ENCODE data around the gene NAA50. TPM values are rescaled to one million over a fixed set of nuclear protein-coding genes. Genes with fewer than 3 reads are reported as not detected.

Gene NAA50
- total and polyA plus RNA-seq, 2 donors: 43.6 to 68.7 TPM

DNA sequence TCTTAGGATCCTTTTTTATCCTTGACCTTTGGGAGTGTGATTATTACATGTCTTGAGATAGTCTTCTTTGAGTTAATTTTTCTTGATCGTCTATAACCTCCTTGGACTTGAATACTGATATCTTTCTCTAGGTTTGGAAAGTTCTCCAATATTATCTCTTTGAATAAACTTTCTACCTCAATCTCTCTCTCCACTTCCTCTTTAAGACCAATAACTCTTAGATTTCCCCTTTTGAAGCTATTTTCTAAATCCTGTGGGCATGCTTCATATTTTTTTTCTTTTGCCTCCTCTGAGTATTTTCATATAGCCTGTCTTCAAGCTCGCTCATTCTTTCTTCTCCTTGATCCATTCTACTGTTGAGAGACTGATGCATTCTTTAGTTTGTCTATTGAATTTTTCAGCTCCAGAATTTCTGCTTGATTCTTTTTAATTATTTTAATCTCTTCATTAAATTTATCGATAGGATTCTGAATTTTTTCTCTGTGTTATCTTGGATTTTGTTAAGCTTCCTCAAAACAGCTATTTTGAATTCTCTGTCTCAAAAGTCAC is 61.7 kb downstream of the NAA50 start:
- Histone ChIP-seq H3K4me1 (ENCODE audit: control insufficient read depth in 2 of 2, insufficient read depth in 2 of 2, low read length in 2 of 2) (no peaks in the 10 kb centered on the region), H3K9me3 (ENCODE audit: control insufficient read depth in 2 of 2, insufficient read depth in 1 of 2, low read length in 1 of 2) (peaks cover 4 to 13% of the 10 kb centered on the region in 2 donors), H3K36me3 (ENCODE audit: control insufficient read depth in 2 of 2, insufficient read depth in 2 of 2, low read length in 1 of 2) (peaks cover 5 to 11% of the 10 kb centered on the region in 2 donors), H3K27me3 (ENCODE audit: control insufficient read depth in 2 of 2, insufficient read depth in 1 of 2, low read length in 1 of 2) (no peaks in the 10 kb centered on the region), H3K27ac (ENCODE audit: low read depth in 1 of 2, low read length in 1 of 2) (no peak overlapping the region), H3K4me3 (ENCODE audit: low read length in 2 of 2) (no peak overlapping the region)
- DNase-seq (ENCODE audit: low read depth in 6 of 9, low spot score in 9 of 9): no peak
- 96% methylated on average over 3 of the region's 3 CpGs for WGBS

DNA sequence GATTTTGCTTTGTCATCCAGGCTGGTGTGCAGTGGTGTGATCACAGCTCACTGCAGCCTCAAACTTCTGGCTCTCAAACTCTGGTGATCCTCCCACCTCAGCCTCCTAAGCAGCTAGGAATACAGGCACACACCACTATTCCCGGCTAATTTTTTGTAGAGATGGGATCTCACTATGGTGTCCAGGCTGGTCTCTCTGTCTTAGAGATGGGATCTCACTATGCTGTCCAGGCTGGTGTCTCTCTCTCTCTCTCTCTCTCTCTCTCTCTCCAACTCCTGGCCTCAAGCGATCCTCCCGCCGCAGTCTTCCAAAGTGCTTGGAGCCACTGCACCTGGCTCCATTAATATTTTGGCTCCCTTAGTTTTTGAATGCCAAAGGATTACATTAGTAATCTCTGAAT is 67.3 kb downstream of the NAA50 start:
- no peak for DNase-seq (ENCODE audit: low read depth in 6 of 9, low spot score in 9 of 9)
- Histone ChIP-seq H3K9me3 (ENCODE audit: control insufficient read depth in 2 of 2, insufficient read depth in 1 of 2, low read length in 1 of 2) (no peaks in the 10 kb centered on the region), H3K4me1 (ENCODE audit: control insufficient read depth in 2 of 2, insufficient read depth in 2 of 2, low read length in 2 of 2) (no peaks in the 10 kb centered on the region), H3K4me3 (ENCODE audit: low read length in 2 of 2) (no peak overlapping the region), H3K27ac (ENCODE audit: low read depth in 1 of 2, low read length in 1 of 2) (no peak overlapping the region), H3K27me3 (ENCODE audit: control insufficient read depth in 2 of 2, insufficient read depth in 1 of 2, low read length in 1 of 2) (no peaks in the 10 kb centered on the region), H3K36me3 (ENCODE audit: control insufficient read depth in 2 of 2, insufficient read depth in 2 of 2, low read length in 1 of 2) (peaks cover 12 to 22% of the 10 kb centered on the region in 2 donors)
- WGBS: 98% methylated on average over 4 of the region's 4 CpGs

DNA sequence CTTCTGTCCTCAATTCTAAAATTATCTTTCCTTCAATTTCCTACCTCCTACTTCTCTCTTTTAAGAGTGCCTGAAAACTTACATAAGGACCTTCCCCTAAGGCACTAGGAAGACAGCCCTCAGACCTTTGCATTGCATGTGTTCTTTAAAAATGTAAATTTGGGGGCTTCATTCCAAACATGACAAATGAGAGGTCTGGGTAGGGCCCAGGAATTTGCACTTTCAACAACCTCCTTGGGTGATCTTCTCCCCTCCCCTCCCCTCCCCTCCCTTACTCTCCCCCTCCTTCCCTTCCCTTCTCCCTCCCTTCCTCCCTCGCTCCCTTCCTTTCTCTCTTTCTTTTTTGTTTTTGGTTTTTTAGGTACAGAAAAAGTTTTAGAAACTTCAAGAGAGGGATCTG is 68.3 kb downstream of the NAA50 start:
- Histone ChIP-seq H3K36me3 (ENCODE audit: control insufficient read depth in 2 of 2, insufficient read depth in 2 of 2, low read length in 1 of 2) (peaks cover 16 to 26% of the 10 kb centered on the region in 2 donors), H3K9me3 (ENCODE audit: control insufficient read depth in 2 of 2, insufficient read depth in 1 of 2, low read length in 1 of 2) (no peaks in the 10 kb centered on the region), H3K27me3 (ENCODE audit: control insufficient read depth in 2 of 2, insufficient read depth in 1 of 2, low read length in 1 of 2) (no peaks in the 10 kb centered on the region), H3K4me3 (ENCODE audit: low read length in 2 of 2) (no peak overlapping the region), H3K4me1 (ENCODE audit: control insufficient read depth in 2 of 2, insufficient read depth in 2 of 2, low read length in 2 of 2) (no peaks in the 10 kb centered on the region), H3K27ac (ENCODE audit: low read depth in 1 of 2, low read length in 1 of 2) (no peak overlapping the region)
- 98% methylated on average over 1 of the region's 1 CpG for WGBS
- DNase-seq (ENCODE audit: low read depth in 6 of 9, low spot score in 9 of 9): no peak

DNA sequence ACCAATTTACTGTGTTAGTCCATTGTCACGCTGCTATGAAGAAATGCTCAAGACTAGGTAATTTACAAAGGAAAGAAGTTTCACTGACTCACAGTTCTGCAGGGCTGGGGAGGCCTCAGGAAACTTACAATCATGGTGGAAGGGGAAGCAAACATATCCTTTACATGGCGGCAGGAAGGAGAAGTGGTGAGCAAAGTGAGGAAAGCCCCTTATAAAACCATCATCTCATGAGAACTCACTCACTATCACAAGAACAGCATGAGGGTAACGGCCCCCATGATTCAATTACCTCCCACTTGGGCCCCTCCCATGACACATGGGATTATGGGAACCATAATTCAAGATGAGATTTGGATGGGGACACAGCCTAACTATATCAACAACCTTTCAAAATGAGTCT is 69.8 kb downstream of the NAA50 start:
- no peaks in the 10 kb centered on the region for H3K4me1 ChIP-seq (ENCODE audit: control insufficient read depth in 2 of 2, insufficient read depth in 2 of 2, low read length in 2 of 2)
- H3K4me3 ChIP-seq (ENCODE audit: low read length in 2 of 2): no peak overlapping the region
- no peaks in the 10 kb centered on the region for H3K27me3 ChIP-seq (ENCODE audit: control insufficient read depth in 2 of 2, insufficient read depth in 1 of 2, low read length in 1 of 2)
- no peaks in the 10 kb centered on the region for H3K9me3 ChIP-seq (ENCODE audit: control insufficient read depth in 2 of 2, insufficient read depth in 1 of 2, low read length in 1 of 2)
- peaks cover 18 to 26% of the 10 kb centered on the region in 2 donors for H3K36me3 ChIP-seq (ENCODE audit: control insufficient read depth in 2 of 2, insufficient read depth in 2 of 2, low read length in 1 of 2)
- 96% methylated on average over 3 of the region's 3 CpGs for WGBS
- H3K27ac ChIP-seq (ENCODE audit: low read depth in 1 of 2, low read length in 1 of 2): no peak overlapping the region
- DNase-seq (ENCODE audit: low read depth in 6 of 9, low spot score in 9 of 9): no peak

DNA sequence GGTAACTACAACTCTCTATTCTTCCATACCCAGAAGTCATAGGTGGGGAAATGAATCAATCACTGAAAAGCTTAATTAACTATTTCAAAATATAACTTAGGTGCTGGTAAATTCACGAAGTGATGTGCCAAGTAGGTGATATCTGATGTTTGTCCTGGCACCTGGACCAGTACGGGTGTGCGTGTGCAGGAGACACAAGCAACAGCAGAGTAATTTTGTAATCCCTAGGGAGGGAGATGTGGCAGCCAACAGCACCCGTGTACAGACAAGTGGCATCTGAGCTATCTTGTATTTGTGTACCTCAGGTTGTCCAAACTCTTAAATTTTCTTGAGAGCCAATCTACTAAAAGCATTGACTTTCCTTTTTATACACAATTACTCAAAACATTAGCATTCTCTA is 72.5 kb downstream of the NAA50 start:
- H3K36me3 ChIP-seq (ENCODE audit: control insufficient read depth in 2 of 2, insufficient read depth in 2 of 2, low read length in 1 of 2): peaks cover 18 to 26% of the 10 kb centered on the region in 2 donors
- no peak overlapping the region for H3K4me3 ChIP-seq (ENCODE audit: low read length in 2 of 2)
- no peaks in the 10 kb centered on the region for H3K27me3 ChIP-seq (ENCODE audit: control insufficient read depth in 2 of 2, insufficient read depth in 1 of 2, low read length in 1 of 2)
- H3K27ac ChIP-seq (ENCODE audit: low read depth in 1 of 2, low read length in 1 of 2): no peak overlapping the region
- no peaks in the 10 kb centered on the region for H3K9me3 ChIP-seq (ENCODE audit: control insufficient read depth in 2 of 2, insufficient read depth in 1 of 2, low read length in 1 of 2)
- WGBS: 97% methylated on average over 4 of the region's 4 CpGs
- H3K4me1 ChIP-seq (ENCODE audit: control insufficient read depth in 2 of 2, insufficient read depth in 2 of 2, low read length in 2 of 2): no peaks in the 10 kb centered on the region
- DNase-seq (ENCODE audit: low read depth in 6 of 9, low spot score in 9 of 9): no peak

DNA sequence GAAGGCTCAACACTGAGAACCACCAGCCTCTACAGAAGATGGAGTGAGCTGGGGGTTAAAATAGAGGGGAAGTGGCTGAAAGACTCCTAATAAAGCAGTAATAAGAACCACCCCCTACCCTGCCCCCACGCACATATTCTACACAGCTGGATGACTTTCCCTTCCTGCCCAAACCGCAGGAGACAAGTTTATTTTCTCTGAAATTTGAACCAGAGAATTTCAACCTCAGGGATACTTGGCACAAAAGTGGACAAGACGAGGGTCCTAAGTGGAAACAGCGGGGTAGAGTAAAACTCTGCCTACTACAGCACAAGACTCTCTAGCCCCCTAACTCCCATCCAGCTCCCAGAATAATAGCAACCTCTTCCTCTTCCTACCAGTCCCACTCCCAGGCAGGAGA is 78.0 kb downstream of the NAA50 start:
- no peak overlapping the region for H3K4me3 ChIP-seq (ENCODE audit: low read length in 2 of 2)
- H3K4me1 ChIP-seq (ENCODE audit: control insufficient read depth in 2 of 2, insufficient read depth in 2 of 2, low read length in 2 of 2): peaks cover 0 to 6% of the 10 kb centered on the region in 2 donors
- H3K36me3 ChIP-seq (ENCODE audit: control insufficient read depth in 2 of 2, insufficient read depth in 2 of 2, low read length in 1 of 2): peaks cover 3 to 19% of the 10 kb centered on the region in 2 donors
- no peaks in the 10 kb centered on the region for H3K9me3 ChIP-seq (ENCODE audit: control insufficient read depth in 2 of 2, insufficient read depth in 1 of 2, low read length in 1 of 2)
- no peak for DNase-seq (ENCODE audit: low read depth in 6 of 9, low spot score in 9 of 9)
- WGBS: 45% methylated on average over 4 of the region's 4 CpGs
- no peaks in the 10 kb centered on the region for H3K27me3 ChIP-seq (ENCODE audit: control insufficient read depth in 2 of 2, insufficient read depth in 1 of 2, low read length in 1 of 2)
- H3K27ac ChIP-seq (ENCODE audit: low read depth in 1 of 2, low read length in 1 of 2): no peak overlapping the region

Other genes with a start within 250 kb of the NAA50 start
- 10.2 TPM for gene SPICE1, start 231.1 kb downstream of the NAA50 start, total RNA-seq
- gene SPICE1, start 231.1 kb downstream of the NAA50 start, polyA plus RNA-seq: 4.4 TPM
- 4.2 TPM for gene SIDT1, start 213.7 kb downstream of the NAA50 start, total RNA-seq
- 12.6 TPM for gene SIDT1, start 213.7 kb downstream of the NAA50 start, polyA plus RNA-seq
- 9.3 TPM for gene USF3, start 49.6 kb downstream of the NAA50 start, total RNA-seq
- gene USF3, start 49.6 kb downstream of the NAA50 start, polyA plus RNA-seq: 8.6 TPM
- gene ATP6V1A, start 786 bp upstream of the NAA50 start, total RNA-seq: 39.6 TPM
- gene ATP6V1A, start 786 bp upstream of the NAA50 start, polyA plus RNA-seq: 30.0 TPM
- 0.76 TPM for gene GRAMD1C, start 92.5 kb upstream of the NAA50 start, total RNA-seq
- gene GRAMD1C, start 92.5 kb upstream of the NAA50 start, polyA plus RNA-seq: 8.6 TPM
- 1.7 TPM for gene ZDHHC23, start 201.8 kb upstream of the NAA50 start, total RNA-seq
- 2.2 TPM for gene ZDHHC23, start 201.8 kb upstream of the NAA50 start, polyA plus RNA-seq